Upper lobe of right lung (tissue), 1 donor: Measurements from ENCODE around the gene FOXP1. TPM values are rescaled to one million over a fixed set of nuclear protein-coding genes. Genes with fewer than 3 reads are reported as not detected.

Experiments used
- ATAC-seq: fragments of 200-7000 bp; cut with Tn5 transposase; one replicate; pipeline ENCODE4 v1.9.1; 2020; ENCODE audit warnings: mild to moderate bottlenecking, moderate library complexity
- DNase-seq: peaks from one replicate; pipeline ENCODE4 v3.0.0-alpha.2; 2020
- H3K27ac ChIP-seq: fragments of 200-600 bp; one replicate; pipeline ENCODE4 v1.8.0; 2022
- H3K27me3 ChIP-seq: fragments of 200-600 bp; one replicate; pipeline ENCODE4 v1.8.0; 2022; ENCODE audit warnings: mild to moderate bottlenecking
- H3K36me3 ChIP-seq: fragments of 200-600 bp; one replicate; pipeline ENCODE4 v1.8.0; 2022
- H3K4me1 ChIP-seq: fragments of 200-600 bp; one replicate; pipeline ENCODE4 v1.8.0; 2022
- H3K4me3 ChIP-seq: fragments of 200-600 bp; one replicate; pipeline ENCODE4 v1.8.0; 2022; ENCODE audit warnings: mild to moderate bottlenecking
- H3K9me3 ChIP-seq: fragments of 200-600 bp; one replicate; pipeline ENCODE4 v1.8.0; 2022
- CTCF ChIP-seq: fragments of 200-600 bp; IDR thresholded peaks from one replicate; pipeline ENCODE4 v1.8.0; 2022; ENCODE audit warnings: antibody characterized with exemption
- intact Hi-C: fragments of 100-400 bp; cut with DNase I; formaldehyde crosslinking; loops from one replicate; pipeline ENCODE4 v1.11.0; 2022
- total RNA-seq: library from RNA; stranded (reverse); fragmentation: NEBNext Ultra II Directional; extraction: Animal tissue kit (Norgen Biotek cat#: 25700); gene quantifications from one replicate; pipeline ENCODE4 v1.2.1, GENCODE V29; 2021
- donor health status: DM: no; HTN: yes; CAD: no; lungs with severe emphysema.

Gene FOXP1
- total RNA-seq, 1 donor from 2014 or later, result 140 TPM

GRCh38 chr3:71582612-71583565 is 639 bp downstream of the FOXP1 start:
- peak overlapping the region; percentile 96 for H3K27ac ChIP-seq
- H3K4me3 ChIP-seq, result peak overlapping the region; percentile 88
- DNase-seq (peak; percentile 92), ATAC-seq (peak; percentile 58)
- TF ChIP-seq CTCF, result no peak
- H3K27me3 ChIP-seq, result no peaks in the 10 kb centered on the region
- intact Hi-C loops, result loop anchor here (10.0 kb wide), 1 partner anchor 528 kb away; no protein-coding TSS in a partner anchor
- peaks cover 31% of the 10 kb centered on the region for H3K4me1 ChIP-seq
- H3K9me3 ChIP-seq, result no peaks in the 10 kb centered on the region
- no peaks in the 10 kb centered on the region for H3K36me3 ChIP-seq

DNA sequence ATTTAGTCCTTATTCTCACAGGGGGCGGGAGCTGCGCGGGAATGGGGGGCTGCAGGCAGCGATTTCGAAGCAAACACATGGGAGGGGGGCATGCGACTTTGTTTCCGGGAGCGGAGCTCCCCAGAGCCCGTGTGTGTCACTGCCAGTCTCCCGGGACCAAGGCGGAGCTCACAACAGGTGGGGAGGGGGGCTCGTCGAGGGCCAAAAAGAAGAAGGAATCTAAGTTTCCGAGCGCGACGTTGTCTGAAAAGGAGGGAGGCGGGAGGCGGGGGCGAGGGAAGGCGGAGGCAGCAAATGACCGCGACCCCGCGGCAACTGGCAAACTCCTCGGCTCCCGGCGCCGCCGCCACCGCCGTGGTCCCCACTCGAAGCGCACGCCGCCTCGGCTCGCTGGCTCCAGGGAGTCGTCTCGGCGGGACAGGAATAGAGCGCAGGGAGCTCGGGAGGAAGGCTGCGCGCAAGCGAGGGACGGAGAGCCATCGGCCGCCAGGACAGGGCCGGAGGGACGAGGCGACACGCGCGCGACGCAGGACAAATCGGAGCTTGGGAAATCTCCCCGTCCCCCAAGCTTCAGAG is 1.4 kb downstream of the FOXP1 start:
- Histone ChIP-seq H3K9me3 (no peaks in the 10 kb centered on the region), H3K27ac (peak overlapping the region; percentile 96), H3K4me3 (peak overlapping the region; percentile 88), H3K4me1 (peaks cover 36% of the 10 kb centered on the region), H3K27me3 (no peaks in the 10 kb centered on the region), H3K36me3 (no peaks in the 10 kb centered on the region)
- DNase-seq, result peak; percentile 87
- intact Hi-C loops, result loop anchor here (10.0 kb wide), 1 partner anchor 527 kb away; no protein-coding TSS in a partner anchor
- TF ChIP-seq CTCF, result no peak
- peak; percentile 52 for ATAC-seq

DNA sequence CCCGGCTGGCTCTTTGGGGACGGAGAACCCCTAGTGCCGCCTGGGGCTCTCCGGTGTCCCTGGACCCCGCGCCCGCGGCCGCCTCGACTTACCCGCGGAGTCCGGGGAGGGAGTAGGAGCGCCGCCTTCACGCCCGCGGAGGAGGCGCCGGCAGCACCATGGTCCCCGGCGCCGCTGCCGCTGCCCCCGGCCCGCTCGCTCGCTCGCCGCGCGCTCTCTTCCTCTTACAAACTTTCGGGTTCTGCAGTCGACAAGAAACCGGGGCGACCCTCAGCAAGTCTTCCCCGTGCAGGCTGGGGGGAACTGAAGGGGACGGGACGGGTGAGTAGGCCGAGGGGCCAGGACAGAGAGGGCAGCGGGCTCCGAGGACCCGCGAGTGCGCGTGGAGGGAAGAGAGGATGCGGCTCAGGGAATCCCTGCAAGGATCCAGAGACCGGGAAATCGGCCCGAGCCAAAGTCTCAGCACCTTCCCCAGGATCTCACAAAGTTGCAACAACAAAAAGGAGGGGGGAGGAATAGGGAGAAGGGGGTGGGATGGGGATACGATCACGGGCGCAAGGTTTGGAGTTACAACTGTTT is 2.0 kb downstream of the FOXP1 start:
- ATAC-seq (peak; percentile 5), DNase-seq (peak; percentile 78)
- Histone ChIP-seq H3K27me3 (no peaks in the 10 kb centered on the region), H3K36me3 (no peaks in the 10 kb centered on the region), H3K27ac (peak overlapping the region; percentile 96), H3K4me3 (peak overlapping the region; percentile 88), H3K9me3 (no peaks in the 10 kb centered on the region), H3K4me1 (peaks cover 33% of the 10 kb centered on the region)
- intact Hi-C loops, result loop anchor here (10.0 kb wide), 1 partner anchor 527 kb away; no protein-coding TSS in a partner anchor
- TF ChIP-seq CTCF, result no peak

- no peak for TF ChIP-seq CTCF
- H3K4me3 ChIP-seq, result peak overlapping the region; percentile 88
- intact Hi-C loops, result loop anchor here (10.0 kb wide), 1 partner anchor 526 kb away; no protein-coding TSS in a partner anchor
- H3K27ac ChIP-seq, result peak overlapping the region; percentile 96
- no peak for DNase-seq
- no peak for ATAC-seq
- no peaks in the 10 kb centered on the region for H3K36me3 ChIP-seq
- H3K27me3 ChIP-seq, result no peaks in the 10 kb centered on the region
- H3K9me3 ChIP-seq, result no peaks in the 10 kb centered on the region
- peaks cover 27% of the 10 kb centered on the region for H3K4me1 ChIP-seq
These were observed 2.7 kb downstream of the FOXP1 start for GRCh38 chr3:71580636-71581456.

- peak overlapping the region; percentile 96 for H3K27ac ChIP-seq
- H3K36me3 ChIP-seq, result no peaks in the 10 kb centered on the region
- no peak for ATAC-seq
- no peaks in the 10 kb centered on the region for H3K9me3 ChIP-seq
- DNase-seq, result no peak
- H3K4me1 ChIP-seq, result peaks cover 20% of the 10 kb centered on the region
- no peak for TF ChIP-seq CTCF
- peak overlapping the region; percentile 88 for H3K4me3 ChIP-seq
- no peaks in the 10 kb centered on the region for H3K27me3 ChIP-seq
- intact Hi-C loops, result loop anchor here (10.0 kb wide), 1 partner anchor 525 kb away; no protein-coding TSS in a partner anchor
These were observed 3.6 kb downstream of the FOXP1 start for GRCh38 chr3:71579935-71580406.
